ENCODE measurements around the gene SNX10. TPM values are rescaled to one million over a fixed set of nuclear protein-coding genes. Genes with fewer than 3 reads are reported as not detected.

SNX10 gene
- total RNA-seq, 1 experiment from 2014 or later = 8.8 TPM

- Histone ChIP-seq H3K9me3 (no peaks in the 10 kb centered on the region), H3K36me3 (ENCODE audit: control insufficient read depth, insufficient read depth, low read length) (no peaks in the 10 kb centered on the region), H3K4me1 (no peaks in the 10 kb centered on the region), H3K4me3 (ENCODE audit: low read depth, low read length) (no peak overlapping the region), H3K27me3 (replicated peaks; ENCODE audit: control insufficient read depth, insufficient read depth, low read length) (no peaks in the 10 kb centered on the region)
- ChIA-PET CTCF (no interaction called here), POLR2A (no interaction called here)
- peaks cover 10% of the 10 kb centered on the region for H3K4me1 Mint-ChIP-seq (ENCODE audit: low read depth, unreplicated experiment)
- no peaks in the 10 kb centered on the region for H3K27me3 Mint-ChIP-seq (ENCODE audit: insufficient read depth, unreplicated experiment)
- DNase-seq = no peak
- H3K9me3 Mint-ChIP-seq (ENCODE audit: unreplicated experiment) = no peaks in the 10 kb centered on the region
- intact Hi-C loops (cut with micrococcal nuclease; ENCODE audit: unreplicated experiment) = no loop called here
- TF ChIP-seq CTCF (IDR thresholded peaks at IDR 0.05; ENCODE audit: insufficient read depth in 1 of 2, low read depth in 1 of 2, low read length in 1 of 2, severe bottlenecking in 1 of 2, unreplicated experiment in 1 of 2) = no peak
- BruUV-seq (replicated peaks) = no TSS peak
- H3K27ac Mint-ChIP-seq (ENCODE audit: unreplicated experiment) = no peak overlapping the region
- H3K36me3 Mint-ChIP-seq (ENCODE audit: insufficient read depth, unreplicated experiment) = no peaks in the 10 kb centered on the region
- H3K4me3 Mint-ChIP-seq (ENCODE audit: unreplicated experiment) = no peak overlapping the region
These were observed 69.0 kb downstream of the SNX10 start for GRCh38 chr7:26360650-26361049.

- no peak overlapping the region for H3K27ac Mint-ChIP-seq (ENCODE audit: unreplicated experiment)
- no peak for DNase-seq
- Histone ChIP-seq H3K36me3 (ENCODE audit: control insufficient read depth, insufficient read depth, low read length) (no peaks in the 10 kb centered on the region), H3K4me1 (no peaks in the 10 kb centered on the region), H3K4me3 (ENCODE audit: low read depth, low read length) (no peak overlapping the region), H3K27me3 (replicated peaks; ENCODE audit: control insufficient read depth, insufficient read depth, low read length) (no peaks in the 10 kb centered on the region), H3K9me3 (no peaks in the 10 kb centered on the region)
- no peak overlapping the region for H3K4me3 Mint-ChIP-seq (ENCODE audit: unreplicated experiment)
- no peaks in the 10 kb centered on the region for H3K9me3 Mint-ChIP-seq (ENCODE audit: unreplicated experiment)
- POLR2A ChIA-PET = no interaction called here
- intact Hi-C loops (cut with micrococcal nuclease; ENCODE audit: unreplicated experiment) = no loop called here
- no peak for TF ChIP-seq CTCF (IDR thresholded peaks at IDR 0.05; ENCODE audit: insufficient read depth in 1 of 2, low read depth in 1 of 2, low read length in 1 of 2, severe bottlenecking in 1 of 2, unreplicated experiment in 1 of 2)
- CTCF ChIA-PET = no interaction called here
- no peaks in the 10 kb centered on the region for H3K36me3 Mint-ChIP-seq (ENCODE audit: insufficient read depth, unreplicated experiment)
- no TSS peak for BruUV-seq (replicated peaks)
- H3K4me1 Mint-ChIP-seq (ENCODE audit: low read depth, unreplicated experiment) = peaks cover 10% of the 10 kb centered on the region
- no peaks in the 10 kb centered on the region for H3K27me3 Mint-ChIP-seq (ENCODE audit: insufficient read depth, unreplicated experiment)
These were observed 70.0 kb downstream of the SNX10 start for GRCh38 chr7:26361637-26362036.

GRCh38 chr7:26363465-26363864, 71.8 kb downstream of the SNX10 start:
- H3K4me1 Mint-ChIP-seq (ENCODE audit: low read depth, unreplicated experiment) = peaks cover 10% of the 10 kb centered on the region
- no peak for DNase-seq
- Histone ChIP-seq H3K27me3 (replicated peaks; ENCODE audit: control insufficient read depth, insufficient read depth, low read length) (no peaks in the 10 kb centered on the region), H3K4me3 (ENCODE audit: low read depth, low read length) (no peak overlapping the region), H3K9me3 (no peaks in the 10 kb centered on the region), H3K36me3 (ENCODE audit: control insufficient read depth, insufficient read depth, low read length) (no peaks in the 10 kb centered on the region), H3K4me1 (no peaks in the 10 kb centered on the region)
- no peak for TF ChIP-seq CTCF (IDR thresholded peaks at IDR 0.05; ENCODE audit: insufficient read depth in 1 of 2, low read depth in 1 of 2, low read length in 1 of 2, severe bottlenecking in 1 of 2, unreplicated experiment in 1 of 2)
- no peaks in the 10 kb centered on the region for H3K27me3 Mint-ChIP-seq (ENCODE audit: insufficient read depth, unreplicated experiment)
- H3K9me3 Mint-ChIP-seq (ENCODE audit: unreplicated experiment) = no peaks in the 10 kb centered on the region
- H3K36me3 Mint-ChIP-seq (ENCODE audit: insufficient read depth, unreplicated experiment) = no peaks in the 10 kb centered on the region
- no TSS peak for BruUV-seq (replicated peaks)
- CTCF ChIA-PET = interaction anchor here (1.0 kb wide), 1 partner anchor 470 kb away, joined by 4 read pairs; no protein-coding TSS in a partner anchor
- H3K4me3 Mint-ChIP-seq (ENCODE audit: unreplicated experiment) = no peak overlapping the region
- no peak overlapping the region for H3K27ac Mint-ChIP-seq (ENCODE audit: unreplicated experiment)
- intact Hi-C loops (cut with micrococcal nuclease; ENCODE audit: unreplicated experiment) = no loop called here
- POLR2A ChIA-PET = no interaction called here

Data from Caco-2 (cell line).